ENCODE results near the gene DDX5. TPM values are rescaled to one million over a fixed set of nuclear protein-coding genes. Genes with fewer than 3 reads are reported as not detected.

The DDX5 gene
- total RNA-seq, 1 experiment from 2014 or later = 832 TPM

DNA sequence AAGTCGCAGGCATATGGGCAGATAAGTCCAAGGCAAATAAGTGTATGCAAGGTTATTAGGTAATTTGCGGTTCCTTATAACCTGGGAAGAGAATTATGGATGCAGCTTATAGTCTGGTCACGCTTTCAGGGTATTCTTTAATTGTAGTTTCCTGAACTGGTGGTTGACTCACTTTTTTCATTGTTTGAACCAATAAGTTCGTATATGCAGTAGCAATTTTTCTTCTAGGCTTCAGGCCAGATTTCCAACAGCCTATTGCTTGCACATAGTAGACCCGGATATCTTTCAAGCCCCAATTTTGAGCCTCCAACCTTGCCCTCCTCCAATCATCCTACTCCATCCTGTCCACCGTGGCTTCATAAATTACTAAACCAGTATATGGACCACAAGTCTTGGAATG lies 13.5 kb upstream of the DDX5 start:
- no peaks in the 10 kb centered on the region for H3K27me3 Mint-ChIP-seq (ENCODE audit: insufficient read depth, unreplicated experiment)
- CTCF ChIA-PET = interaction anchor here (0.7 kb wide), 1 partner anchor 12 kb away, joined by 3 read pairs; no protein-coding TSS in a partner anchor
- H3K36me3 Mint-ChIP-seq (ENCODE audit: insufficient read depth, unreplicated experiment) = peaks cover 93% of the 10 kb centered on the region

DNA sequence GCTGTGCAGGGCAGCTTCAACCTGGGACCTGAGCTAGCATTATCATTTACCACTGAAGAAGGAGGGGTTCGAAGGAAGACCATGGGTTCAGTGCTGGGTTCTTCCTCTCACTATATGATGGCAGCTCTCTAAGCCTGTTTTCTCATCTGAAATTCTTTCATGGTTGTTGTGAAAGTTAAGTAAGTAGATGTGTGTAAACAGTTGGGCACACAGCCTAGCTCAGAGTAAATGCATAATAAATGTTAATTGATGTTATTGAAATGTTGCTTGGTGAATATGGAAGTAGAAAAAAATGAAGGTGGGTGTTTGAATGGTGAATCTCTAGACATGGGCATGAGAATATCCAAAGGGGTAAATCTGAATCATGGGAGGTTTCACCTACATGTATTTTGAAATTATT lies 9.7 kb upstream of the DDX5 start:
- no TSS peak for BruUV-seq (replicated peaks)
- H3K36me3 Mint-ChIP-seq (ENCODE audit: insufficient read depth, unreplicated experiment) = peaks cover 90% of the 10 kb centered on the region
- POLR2A ChIA-PET = interaction anchor here (1.3 to 1.4 kb wide), 2 partner anchors 9 kb away, joined by 6 to 8 read pairs; partner anchors contain the start of genes CEP95 and DDX5

More for the DNA sequence above, 13.5 kb upstream of the DDX5 start:
- no peak for DNase-seq (ENCODE audit: unreplicated experiment)
- POLR2A ChIA-PET = interaction anchor here (1.0 to 3.0 kb wide), 2 partner anchors 14 to 19 kb away, joined by 4 to 17 read pairs; partner anchors contain the start of genes CEP95 and DDX5
- Mint-ChIP-seq H3K9me3 (ENCODE audit: unreplicated experiment) (no peaks in the 10 kb centered on the region), H3K4me3 (ENCODE audit: unreplicated experiment) (no peak overlapping the region), H3K27ac (ENCODE audit: low read depth, unreplicated experiment) (no peak overlapping the region), H3K4me1 (ENCODE audit: insufficient read depth, unreplicated experiment) (peaks cover 11% of the 10 kb centered on the region)
- BruUV-seq (replicated peaks) = no TSS peak
- intact Hi-C loops (cut with micrococcal nuclease) = no loop called here
- TF ChIP-seq, protein P1, sequence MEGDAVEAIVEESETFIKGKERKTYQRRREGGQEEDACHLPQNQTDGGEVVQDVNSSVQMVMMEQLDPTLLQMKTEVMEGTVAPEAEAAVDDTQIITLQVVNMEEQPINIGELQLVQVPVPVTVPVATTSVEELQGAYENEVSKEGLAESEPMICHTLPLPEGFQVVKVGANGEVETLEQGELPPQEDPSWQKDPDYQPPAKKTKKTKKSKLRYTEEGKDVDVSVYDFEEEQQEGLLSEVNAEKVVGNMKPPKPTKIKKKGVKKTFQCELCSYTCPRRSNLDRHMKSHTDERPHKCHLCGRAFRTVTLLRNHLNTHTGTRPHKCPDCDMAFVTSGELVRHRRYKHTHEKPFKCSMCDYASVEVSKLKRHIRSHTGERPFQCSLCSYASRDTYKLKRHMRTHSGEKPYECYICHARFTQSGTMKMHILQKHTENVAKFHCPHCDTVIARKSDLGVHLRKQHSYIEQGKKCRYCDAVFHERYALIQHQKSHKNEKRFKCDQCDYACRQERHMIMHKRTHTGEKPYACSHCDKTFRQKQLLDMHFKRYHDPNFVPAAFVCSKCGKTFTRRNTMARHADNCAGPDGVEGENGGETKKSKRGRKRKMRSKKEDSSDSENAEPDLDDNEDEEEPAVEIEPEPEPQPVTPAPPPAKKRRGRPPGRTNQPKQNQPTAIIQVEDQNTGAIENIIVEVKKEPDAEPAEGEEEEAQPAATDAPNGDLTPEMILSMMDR (IDR thresholded peaks at IDR 0.05; ENCODE audit: unreplicated experiment) = no peak

DNA sequence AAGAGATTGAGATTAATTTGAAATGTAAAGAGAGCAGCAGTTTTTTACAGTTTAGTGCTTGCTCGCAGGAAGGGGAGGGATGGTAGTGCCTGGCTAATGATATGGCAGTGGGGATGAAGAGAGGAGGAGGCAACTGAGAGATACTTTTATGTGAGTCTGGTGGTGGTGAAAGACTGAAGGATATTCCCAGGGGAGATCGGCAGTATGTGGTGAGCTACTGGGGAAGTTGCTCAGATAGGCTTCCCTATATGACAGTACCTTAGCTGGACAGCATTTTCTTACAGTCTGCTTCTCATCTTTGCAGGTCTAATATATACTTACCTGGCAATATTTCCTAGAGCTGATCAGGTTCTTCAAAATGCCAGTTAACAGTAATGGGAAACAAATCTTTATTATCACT lies 9.3 kb upstream of the DDX5 start:
- Mint-ChIP-seq H3K9me3 (ENCODE audit: unreplicated experiment) (no peaks in the 10 kb centered on the region), H3K4me3 (ENCODE audit: unreplicated experiment) (no peak overlapping the region), H3K27ac (ENCODE audit: low read depth, unreplicated experiment) (peak overlapping the region; percentile 23), H3K27me3 (ENCODE audit: insufficient read depth, unreplicated experiment) (no peaks in the 10 kb centered on the region), H3K4me1 (ENCODE audit: insufficient read depth, unreplicated experiment) (peaks cover 11% of the 10 kb centered on the region), H3K36me3 (ENCODE audit: insufficient read depth, unreplicated experiment) (peaks cover 94% of the 10 kb centered on the region)
- BruUV-seq (replicated peaks) = no TSS peak
- ChIA-PET POLR2A (interaction anchor here (1.4 kb wide), 1 partner anchor 9 kb away, joined by 8 read pairs; the partner anchor contains the start of genes CEP95 and DDX5), CTCF (interaction anchor here (1.0 to 1.1 kb wide), 2 partner anchors 8 to 14 kb away, joined by 3 to 4 read pairs; no protein-coding TSS in a partner anchor)
- TF ChIP-seq, protein P1 (IDR thresholded peaks at IDR 0.05; ENCODE audit: unreplicated experiment) = no peak
- intact Hi-C loops (cut with micrococcal nuclease) = no loop called here
- no peak for DNase-seq (ENCODE audit: unreplicated experiment)

More for the DNA sequence above, 9.7 kb upstream of the DDX5 start:
- DNase-seq (ENCODE audit: unreplicated experiment) = no peak
- Mint-ChIP-seq H3K4me3 (ENCODE audit: unreplicated experiment) (no peak overlapping the region), H3K9me3 (ENCODE audit: unreplicated experiment) (no peaks in the 10 kb centered on the region), H3K4me1 (ENCODE audit: insufficient read depth, unreplicated experiment) (peaks cover 11% of the 10 kb centered on the region), H3K27ac (ENCODE audit: low read depth, unreplicated experiment) (peak overlapping the region; percentile 23), H3K27me3 (ENCODE audit: insufficient read depth, unreplicated experiment) (no peaks in the 10 kb centered on the region)
- TF ChIP-seq, protein P1 (IDR thresholded peaks at IDR 0.05; ENCODE audit: unreplicated experiment) = no peak
- intact Hi-C loops (cut with micrococcal nuclease) = no loop called here
- CTCF ChIA-PET = interaction anchor here (1.0 to 1.1 kb wide), 2 partner anchors 8 to 13 kb away, joined by 3 to 4 read pairs; no protein-coding TSS in a partner anchor

DNA sequence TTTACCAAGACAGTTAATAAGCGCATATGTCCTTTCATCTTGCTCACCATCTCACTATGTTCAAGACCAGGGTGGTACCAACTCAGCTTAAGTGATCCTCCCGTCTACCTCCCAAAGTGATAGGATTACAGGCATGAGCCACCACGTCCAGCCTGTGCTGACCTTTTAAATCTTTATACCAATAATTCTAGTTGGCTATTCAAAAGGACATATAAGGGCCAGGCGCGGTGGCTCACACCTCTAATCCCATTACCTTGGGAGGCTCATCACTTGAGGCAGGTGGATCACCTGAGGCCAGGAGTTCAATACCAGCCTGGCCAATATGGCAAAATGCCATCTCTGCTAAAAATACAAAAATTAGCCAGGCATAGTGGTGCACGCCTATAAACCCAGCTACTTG lies 3.1 kb upstream of the DDX5 start:
- ChIA-PET POLR2A (interaction anchor here (1.2 kb wide), 1 partner anchor 12 kb away, joined by 4 read pairs; the partner anchor contains the start of gene POLG2), CTCF (interaction anchor here (0.6 kb wide), 1 partner anchor 210 kb away, joined by 3 read pairs; no protein-coding TSS in a partner anchor)
- Mint-ChIP-seq H3K27ac (ENCODE audit: low read depth, unreplicated experiment) (no peak overlapping the region), H3K4me3 (ENCODE audit: unreplicated experiment) (peak overlapping the region; percentile 99), H3K9me3 (ENCODE audit: unreplicated experiment) (no peaks in the 10 kb centered on the region), H3K36me3 (ENCODE audit: insufficient read depth, unreplicated experiment) (peaks cover 71% of the 10 kb centered on the region), H3K4me1 (ENCODE audit: insufficient read depth, unreplicated experiment) (peaks cover 11% of the 10 kb centered on the region), H3K27me3 (ENCODE audit: insufficient read depth, unreplicated experiment) (no peaks in the 10 kb centered on the region)
- intact Hi-C loops (cut with micrococcal nuclease) = no loop called here
- no TSS peak for BruUV-seq (replicated peaks)
- TF ChIP-seq, protein P1 (IDR thresholded peaks at IDR 0.05; ENCODE audit: unreplicated experiment) = no peak
- no peak for DNase-seq (ENCODE audit: unreplicated experiment)

All from MCF 10A (cell line).